GM18505 (cell line): ENCODE results near the gene HOXD8.

Experiments used
- ATAC-seq: cut with Tn5 transposase; IDR thresholded peaks from one replicate; pipeline ENCODE4 v1.9.1; 2021; ENCODE audit not compliant: unreplicated experiment
- POLR2A ChIP-seq: IDR thresholded peaks from 4 replicates; pipeline ENCODE4 v1.6.1; 2011; ENCODE audit warnings: borderline replicate concordance; ENCODE audit not compliant: insufficient read depth, insufficient read length; ENCODE audit errors: extremely low read depth

The HOXD8 gene

DNA sequence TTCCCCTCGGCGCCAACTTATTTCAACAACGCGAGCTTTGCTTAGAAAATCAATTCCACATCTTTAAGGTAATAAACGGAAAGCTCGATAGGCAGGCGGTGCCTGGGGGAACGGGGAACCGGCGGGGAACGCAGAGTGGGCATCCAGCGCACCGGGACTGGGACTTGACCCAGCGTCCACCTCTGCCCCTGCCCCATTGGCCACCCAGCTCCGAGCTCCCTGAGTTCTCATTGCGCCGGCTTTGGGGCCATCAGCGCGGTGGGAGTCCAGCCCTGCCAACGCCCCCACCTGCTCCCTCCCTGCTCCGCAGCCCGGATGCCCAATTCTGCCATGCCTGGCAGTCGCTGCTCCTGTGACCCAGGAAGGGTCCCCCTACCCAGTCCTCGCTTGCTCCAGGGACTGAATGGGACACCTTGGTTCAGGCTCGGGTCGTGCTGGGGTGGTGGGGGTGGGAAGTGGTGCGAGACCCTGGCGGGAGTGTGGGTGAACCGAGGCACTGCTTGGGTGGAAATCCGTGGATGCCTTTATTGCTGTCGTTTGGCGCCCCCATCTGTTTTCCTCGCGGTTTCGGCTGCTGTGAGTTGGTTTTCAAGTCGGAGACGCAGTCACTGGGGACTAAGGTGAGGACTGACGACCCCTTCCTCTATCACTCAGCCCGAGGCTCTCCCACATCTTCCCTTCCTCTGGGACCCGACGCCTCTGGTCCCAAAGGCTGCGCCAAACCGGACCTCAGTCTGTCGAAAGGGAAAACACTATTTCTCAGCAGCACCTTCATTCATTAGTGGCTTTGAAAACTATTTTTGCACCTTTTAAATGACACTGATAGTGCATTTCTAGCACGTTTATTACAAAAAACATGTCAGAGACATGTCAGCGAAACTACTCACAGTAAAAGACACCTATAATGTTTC, 43.4 kb upstream of the HOXD8 start:
- no peak for TF ChIP-seq POLR2A
- ATAC-seq, result no peak

DNA sequence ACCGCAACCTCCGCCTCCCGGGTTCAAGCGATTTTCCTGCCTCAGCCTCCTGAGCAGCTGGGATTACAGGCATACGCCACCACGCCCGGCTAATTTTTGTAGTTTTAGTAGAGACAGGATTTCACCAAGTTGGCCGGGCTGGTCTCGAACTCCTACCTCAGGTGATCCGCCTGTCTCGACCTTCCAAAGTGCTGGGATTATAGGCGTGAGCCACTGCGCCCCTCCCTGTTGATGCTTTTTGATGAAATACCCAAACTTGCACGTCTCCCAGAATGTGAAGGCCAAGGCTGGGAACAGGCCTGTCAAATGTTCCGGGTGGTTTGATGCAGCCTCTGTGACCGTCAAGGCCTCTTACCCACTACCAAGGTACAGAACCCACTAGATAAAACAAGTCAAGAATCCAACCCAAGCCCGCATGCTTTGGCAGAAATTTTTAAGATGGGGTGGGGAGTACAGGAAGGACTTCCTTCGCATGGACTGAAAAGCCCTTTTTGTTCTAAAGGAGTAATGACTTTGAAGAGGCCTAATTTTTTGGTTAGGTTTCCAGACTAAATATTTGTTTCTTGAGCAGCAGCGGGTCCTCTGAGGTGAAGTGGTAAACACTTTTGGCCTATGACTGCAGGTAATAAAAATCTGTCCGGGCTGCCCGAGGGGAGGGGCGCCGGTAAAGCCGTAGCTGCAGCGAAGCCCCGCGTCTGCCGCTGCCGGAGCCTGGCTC, 42.0 kb upstream of the HOXD8 start:
- ATAC-seq, result no peak
- no peak for TF ChIP-seq POLR2A

DNA sequence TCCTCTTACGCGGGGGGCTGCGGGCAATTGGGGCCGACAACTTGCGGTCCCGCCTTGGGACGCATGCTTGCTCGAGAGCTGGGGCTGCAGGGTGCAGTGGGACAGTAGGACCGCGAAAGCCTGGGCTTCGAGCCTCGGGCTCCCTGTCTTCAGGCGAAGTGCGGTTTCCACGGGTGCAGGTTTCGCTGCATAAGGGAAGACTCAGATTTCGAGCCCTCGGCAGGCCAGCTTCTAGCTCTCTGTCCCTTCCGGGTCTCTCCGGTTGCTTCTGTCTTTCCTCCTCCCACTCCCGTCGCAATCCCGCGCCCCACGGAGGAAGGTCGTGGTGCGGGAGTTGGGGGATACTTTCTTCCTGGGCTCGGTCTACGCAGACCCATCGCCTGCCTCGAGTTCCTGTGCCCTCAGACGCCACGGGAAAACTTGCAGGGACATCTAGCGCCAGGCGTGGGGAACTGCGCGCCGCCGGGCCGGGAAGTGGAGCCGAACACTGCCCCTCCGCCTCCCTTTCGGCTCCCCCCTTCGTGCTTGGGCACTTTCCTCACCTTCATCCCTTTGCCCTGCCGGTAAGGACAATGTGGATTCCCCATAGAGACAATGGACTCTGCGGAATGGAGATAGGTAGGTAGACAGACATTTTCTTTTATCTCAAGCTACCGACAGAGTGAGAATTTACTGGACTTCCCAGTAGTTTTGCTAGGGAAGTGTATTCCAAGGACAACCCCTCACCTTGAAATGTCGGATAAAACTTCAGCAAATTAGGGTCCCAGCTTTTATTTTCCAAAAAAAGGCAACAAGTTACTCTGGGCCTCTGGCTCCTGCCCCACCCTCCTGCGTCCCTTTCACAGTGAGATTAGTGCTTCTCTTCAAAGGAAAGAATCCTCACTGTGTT, 41.2 kb upstream of the HOXD8 start:
- TF ChIP-seq POLR2A, result no peak
- ATAC-seq, result no peak

DNA sequence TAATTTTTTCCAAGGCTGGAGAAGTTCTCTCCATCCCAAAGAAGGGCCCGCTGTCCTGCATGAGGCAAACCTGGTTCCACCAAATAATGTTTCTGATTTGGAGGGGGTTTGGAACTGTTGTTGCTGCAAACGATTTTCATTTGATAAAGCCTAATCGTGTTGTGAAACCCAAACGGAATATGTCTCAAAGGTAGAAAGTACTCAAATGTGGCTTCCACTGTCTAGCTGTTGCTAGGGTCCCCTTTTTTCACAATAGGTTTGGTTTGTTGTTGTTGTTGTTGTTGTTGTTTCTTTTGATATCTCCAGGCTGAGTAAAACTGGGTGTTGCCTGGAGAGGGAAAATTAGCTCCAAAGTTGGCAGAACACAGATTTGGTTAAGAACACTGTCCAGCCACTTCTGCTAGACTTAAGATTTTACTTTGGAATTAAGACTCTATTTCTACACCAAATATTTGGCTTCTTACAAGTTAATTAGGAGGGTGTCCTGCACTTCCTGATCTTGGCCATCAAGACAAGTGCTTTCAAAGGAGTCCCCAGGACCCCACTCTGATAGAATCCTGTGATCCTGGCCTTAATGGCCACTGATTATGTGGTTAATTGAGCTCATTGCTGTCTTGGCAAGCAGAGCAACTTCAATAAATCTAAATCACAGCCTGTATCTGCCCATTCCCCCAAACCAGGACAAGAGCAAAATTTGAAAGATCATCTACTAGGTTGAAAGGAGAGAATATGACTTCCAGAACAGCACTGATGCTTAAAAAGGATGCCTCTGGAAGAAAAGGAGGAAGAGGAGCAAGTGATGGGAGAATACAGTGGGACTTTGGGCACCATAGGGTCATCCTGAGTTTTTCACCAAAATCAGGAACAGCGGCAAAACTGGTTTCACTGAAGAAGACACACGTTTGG, 40.3 kb upstream of the HOXD8 start:
- no peak for ATAC-seq
- TF ChIP-seq POLR2A, result no peak

DNA sequence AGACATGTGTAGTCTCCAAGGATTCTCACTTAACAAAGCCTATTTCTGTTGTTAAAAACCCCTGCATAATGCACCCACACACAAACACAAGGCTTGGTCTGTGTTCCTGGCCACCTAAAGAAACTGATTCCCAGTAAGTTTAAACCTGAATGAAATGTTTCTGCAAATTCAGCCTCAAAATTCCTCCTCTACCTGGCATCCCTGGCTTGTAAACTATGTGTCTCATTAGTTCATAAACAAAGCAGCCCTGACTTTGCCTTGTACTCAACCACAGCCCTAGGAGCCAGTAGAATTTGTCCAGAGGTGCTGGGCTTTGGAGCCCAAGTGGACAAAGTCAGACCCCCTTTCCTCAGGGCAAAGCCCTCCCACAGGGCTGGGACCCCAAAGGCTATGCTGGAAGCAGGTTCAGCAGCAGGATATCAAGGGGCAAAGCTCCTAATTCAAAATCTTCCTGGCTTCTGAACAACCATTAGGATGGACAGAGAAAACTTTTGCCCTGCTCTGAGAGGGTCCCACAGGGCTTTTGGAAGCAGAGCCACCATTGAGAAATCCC, 39.6 kb upstream of the HOXD8 start:
- no peak for ATAC-seq
- TF ChIP-seq POLR2A, result no peak

DNA sequence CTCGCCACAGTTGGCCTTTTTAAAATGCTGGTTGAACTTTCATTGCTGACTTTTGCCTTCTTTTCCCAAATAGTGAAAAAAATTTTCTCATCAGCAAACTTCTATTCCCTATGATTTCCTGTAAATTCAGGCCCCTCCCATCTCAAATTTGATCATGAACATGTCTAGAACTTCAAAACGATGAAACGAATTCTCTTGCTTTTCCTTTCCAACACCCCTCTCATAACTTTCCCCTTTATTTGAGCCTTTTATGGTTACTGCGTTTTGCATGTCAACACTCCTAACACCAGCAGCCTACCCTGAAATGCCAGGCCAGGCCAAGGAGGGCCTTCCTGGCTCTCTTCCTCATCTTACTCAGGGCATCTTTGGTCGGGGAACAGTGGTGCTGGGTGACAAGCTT, 38.6 kb upstream of the HOXD8 start:
- no peak for ATAC-seq
- no peak for TF ChIP-seq POLR2A

DNA sequence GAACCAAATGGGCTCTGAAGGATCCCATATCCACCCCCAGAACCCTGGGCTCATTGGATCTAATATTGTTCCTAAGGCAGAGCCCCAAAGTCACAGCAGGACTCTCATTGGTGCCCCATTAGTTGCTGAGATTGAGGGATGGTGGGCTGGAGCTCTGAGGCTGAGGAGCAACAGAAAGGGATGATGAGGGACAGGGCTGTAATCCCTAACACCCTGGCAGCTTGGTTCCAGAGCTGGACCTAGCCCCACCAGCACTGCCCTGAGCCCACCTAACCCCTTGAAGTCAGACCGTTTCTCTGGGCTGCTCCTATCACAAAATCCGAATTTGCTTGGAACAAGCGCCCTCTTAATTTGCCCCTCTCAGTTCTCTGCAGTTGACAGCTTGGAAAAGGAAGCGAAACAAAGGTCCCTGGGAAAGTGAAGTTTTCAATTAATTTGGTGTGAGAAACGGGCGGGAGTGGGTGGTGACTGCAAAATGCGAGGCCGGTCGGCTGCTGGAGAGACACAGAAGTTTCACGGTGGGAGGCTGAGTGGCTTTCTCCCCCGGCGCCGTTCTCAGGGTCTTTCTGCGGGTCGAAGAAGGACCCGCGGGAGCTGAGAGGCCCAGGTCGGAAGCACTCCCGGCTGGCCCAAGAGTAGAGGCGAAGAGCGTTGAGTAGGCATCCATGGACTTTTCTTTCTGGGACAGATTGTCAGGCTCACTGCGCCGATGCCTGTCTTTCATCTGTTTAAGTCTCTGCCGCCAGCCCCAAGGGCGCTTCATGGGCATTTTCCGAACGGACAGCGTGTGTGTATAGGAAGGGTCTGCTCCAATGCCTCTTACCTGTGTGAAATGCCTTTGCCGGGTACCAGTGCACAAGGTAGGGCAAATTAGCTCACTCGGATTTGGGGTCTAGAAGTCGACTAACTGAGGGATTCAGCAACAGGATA, 37.9 kb upstream of the HOXD8 start:
- ATAC-seq, result no peak
- no peak for TF ChIP-seq POLR2A

DNA sequence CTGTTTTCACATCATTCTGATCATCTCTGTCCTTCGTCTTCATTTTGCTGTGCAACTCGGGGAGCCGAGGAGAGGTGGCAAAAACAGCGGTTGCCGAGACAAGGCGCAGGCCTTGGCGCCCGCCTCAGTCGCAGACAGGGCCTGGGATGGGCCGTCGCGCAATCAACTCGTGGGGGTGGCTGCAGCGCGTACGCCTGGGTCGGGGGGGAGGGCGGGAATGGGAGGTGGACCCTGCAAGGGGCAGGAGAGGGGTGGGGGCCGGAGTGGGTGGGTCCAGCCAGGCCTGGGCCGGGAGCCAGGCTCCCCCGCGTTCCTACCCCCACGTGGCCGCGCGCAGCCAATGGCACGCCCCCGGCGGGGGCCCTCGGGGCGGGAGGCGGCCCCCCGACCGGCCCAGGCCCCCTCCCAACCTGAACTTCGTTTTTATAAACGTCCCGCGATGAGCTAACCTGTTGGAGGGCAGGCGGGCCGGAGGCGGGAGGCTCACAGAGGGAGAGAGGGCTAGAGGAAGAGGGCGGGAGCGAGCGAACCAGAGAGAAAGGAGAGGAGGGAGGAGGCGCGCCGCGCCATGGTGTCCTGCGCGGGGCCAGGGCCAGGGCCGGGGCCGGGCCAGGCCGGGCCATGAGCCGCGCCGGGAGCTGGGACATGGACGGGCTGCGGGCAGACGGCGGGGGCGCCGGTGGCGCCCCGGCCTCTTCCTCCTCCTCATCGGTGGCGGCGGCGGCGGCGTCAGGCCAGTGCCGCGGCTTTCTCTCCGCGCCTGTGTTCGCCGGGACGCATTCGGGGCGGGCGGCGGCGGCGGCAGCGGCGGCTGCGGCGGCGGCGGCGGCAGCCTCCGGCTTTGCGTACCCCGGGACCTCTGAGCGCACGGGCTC, 37.0 kb upstream of the HOXD8 start, which contains the start of gene HOXD13:
Gene HOXD13 (plus strand): TSS at position 452 of the 875 bp plus-strand sequence. CDS start 170 bp downstream, at position 622.
- no peak for TF ChIP-seq POLR2A
- ATAC-seq, result no peak

DNA sequence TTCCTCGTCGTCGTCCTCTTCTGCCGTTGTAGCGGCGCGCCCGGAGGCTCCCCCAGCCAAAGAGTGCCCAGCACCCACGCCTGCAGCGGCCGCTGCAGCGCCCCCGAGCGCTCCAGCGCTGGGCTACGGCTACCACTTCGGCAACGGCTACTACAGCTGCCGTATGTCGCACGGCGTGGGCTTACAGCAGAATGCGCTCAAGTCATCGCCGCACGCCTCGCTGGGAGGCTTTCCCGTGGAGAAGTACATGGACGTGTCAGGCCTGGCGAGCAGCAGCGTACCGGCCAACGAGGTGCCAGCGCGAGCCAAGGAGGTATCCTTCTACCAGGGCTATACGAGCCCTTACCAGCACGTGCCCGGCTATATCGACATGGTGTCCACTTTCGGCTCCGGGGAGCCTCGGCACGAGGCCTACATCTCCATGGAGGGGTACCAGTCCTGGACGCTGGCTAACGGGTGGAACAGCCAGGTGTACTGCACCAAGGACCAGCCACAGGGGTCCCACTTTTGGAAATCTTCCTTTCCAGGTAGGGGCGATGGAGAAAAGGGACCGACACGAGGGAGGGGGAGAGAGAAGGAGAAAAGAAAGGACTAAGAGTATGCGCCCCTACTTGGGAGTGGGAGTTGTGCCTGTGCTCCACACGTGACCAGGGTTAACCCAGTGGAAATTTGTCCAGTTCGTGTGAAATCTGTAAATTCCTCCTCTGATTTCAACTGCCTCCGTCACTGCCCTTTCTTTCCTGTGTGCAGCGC, 36.2 kb upstream of the HOXD8 start:
- ATAC-seq, result no peak
- TF ChIP-seq POLR2A, result no peak

DNA sequence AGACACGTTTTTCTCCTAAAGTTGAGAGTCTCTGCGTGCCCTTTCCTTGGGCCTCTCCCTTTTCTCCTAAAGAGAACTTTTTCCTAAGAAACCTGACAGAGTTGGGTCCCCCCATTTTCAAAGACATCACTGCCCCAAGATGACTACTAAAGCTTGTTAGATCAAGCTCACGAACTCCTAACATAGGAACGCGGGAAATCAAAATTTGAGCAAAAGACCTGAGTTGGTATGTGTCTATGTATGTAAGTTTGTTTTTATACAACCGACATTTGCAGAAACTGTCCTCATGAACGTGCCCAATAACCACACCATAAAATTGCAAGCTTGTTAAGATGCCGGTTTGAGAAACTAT, 35.6 kb upstream of the HOXD8 start:
- no peak for TF ChIP-seq POLR2A
- no peak for ATAC-seq
